ENCODE measurements around the gene CDKAL1.

CDKAL1 gene

DNA sequence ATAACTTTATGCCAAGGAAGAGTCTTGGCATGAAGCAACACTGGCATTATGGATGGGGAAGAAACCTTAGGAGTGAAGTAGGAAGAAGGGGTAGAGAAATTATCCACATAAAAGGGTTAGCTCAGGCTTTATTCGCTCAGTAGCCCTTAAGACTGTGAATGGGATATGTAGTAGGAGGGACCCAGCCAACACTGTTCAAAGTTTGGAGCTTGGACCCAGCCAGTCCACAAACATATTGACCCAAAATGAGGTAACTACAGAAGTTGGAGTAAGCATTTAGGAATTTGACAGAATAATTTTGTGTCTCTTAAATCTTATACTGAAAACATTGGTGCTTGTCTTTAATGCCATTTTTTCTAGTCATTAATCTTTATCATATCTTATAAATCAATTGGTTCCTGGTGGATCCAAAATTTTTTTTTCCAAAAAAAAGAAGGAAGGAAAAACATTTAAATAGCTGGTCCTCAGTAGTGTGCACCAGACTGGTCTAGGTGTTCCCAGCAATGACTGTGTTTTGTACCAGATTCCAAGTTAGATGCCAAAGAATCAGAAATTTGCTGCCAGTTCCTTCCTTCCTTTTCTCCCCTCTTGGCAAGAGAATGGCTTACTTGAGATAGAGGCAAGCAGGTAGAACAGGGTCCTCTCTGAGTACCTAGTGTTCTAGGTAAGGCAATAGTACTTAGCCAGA, 607.5 kb downstream of the CDKAL1 start:
- DNase-seq (ENCODE audit: low spot score), result no peak

DNA sequence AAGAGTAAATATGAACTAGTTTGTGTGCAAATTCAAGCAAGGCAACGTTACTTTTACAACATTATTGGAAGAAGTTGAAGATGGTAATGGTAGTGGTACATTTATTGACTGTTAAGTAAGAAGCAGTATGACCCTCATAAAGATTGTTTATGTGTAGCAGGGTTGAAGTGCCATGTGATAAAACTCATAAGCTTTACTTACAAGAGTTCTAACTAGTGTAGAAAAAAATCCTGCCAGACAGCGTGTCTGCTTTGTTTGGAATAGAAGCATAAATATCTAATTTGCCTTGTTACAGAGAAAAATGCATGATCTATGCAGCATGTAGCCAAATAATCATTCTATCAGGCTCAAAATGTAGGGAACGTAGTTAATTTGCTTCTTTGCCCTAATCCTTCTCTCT, 608.5 kb downstream of the CDKAL1 start:
- DNase-seq (ENCODE audit: low spot score), result no peak

DNA sequence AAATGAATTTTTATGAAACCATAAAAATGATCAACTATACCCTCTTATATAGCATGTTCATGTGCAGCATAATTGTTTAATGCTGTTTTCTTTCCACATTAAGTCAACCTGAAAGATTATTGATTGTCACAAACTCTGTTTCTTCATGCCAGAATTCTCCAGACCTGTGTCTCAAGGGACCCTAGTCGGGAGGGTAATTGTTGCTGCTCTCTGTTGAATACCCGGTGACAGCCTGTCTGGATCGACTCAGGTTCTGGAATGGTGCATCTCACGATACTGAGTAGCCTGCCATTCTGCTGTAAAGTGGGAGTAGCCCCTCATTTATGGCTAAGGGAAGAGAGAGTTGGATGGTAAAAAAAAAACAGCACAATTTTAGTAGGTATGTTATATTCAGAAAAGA, 609.4 kb downstream of the CDKAL1 start:
- no peak for DNase-seq (ENCODE audit: low spot score)

DNA sequence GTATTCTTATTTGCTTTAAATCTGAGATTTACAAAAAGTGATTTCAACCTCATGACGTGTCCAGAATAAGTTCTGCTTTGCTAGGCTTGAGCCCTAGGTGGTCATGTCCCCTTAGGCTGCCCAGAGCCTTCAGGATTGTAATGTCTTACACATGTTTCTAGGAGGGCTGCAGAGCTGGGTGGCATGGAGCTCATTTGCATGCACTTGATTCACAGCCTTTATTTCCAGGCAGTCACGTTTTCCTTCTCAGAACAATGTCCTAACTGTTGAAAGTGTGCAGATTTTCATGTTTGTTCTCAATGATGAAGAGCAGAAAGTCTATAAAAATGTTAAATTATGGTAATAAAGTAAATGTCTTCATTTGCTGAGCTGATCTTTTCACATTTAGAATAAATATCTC, 610.7 kb downstream of the CDKAL1 start:
- no peak for DNase-seq (ENCODE audit: low spot score)

DNA sequence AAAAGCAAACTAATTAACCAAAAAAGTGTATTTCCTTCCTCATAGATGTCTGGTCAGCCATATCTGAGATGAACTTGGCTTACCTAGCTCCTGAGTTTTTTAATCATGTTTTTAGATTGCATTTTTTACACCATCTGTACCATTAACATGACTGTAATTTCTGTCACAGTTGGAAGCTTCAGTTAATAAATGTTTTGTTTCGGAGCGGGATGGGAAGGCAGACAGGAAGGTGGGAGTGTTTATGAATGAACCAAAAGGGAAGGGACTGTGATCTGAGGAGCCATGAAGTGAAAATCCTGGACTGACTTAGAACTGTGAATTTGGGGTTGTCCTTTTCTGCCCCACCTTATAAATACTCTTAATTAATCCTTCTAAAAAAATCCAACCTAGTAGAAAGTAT, 613.7 kb downstream of the CDKAL1 start:
- no peak for DNase-seq (ENCODE audit: low spot score)

DNA sequence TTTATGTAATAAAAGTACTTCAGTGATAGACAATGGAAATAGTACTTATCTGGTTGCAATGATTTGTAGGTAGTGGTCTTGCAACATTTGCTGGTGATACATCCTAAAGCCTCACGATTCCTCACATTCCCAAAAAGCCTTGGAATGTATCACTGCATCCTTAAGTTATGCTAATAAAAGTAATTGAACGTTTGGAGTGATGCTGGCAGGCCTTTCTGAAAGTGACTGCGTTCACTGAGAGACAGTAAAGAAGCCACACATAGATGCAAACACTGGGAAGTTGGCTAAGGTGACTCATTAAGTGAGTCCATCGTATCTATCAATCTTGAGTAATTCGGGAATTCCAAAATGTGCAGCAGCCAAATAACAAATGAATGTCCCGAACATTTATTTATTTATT, 615.2 kb downstream of the CDKAL1 start:
- no peak for DNase-seq (ENCODE audit: low spot score)

DNA sequence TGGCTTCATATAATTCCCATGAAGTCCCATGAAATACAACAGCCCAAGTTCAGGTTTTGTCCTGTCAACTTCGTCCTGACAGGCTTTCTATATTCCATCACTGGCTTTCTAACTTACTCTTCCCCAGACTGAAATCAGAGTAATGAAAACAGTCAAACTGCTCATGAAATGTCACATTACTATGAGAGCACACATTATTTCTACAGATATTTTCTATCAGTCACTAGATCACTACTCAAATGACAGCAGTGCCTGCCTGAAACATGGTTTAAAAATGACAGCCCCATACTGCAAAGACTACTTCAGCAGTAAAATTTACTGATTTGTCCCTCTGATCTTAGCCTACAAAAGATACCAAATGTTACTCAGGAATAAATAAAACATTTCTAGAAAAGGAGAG, 616.4 kb downstream of the CDKAL1 start:
- no peak for DNase-seq (ENCODE audit: low spot score)

DNA sequence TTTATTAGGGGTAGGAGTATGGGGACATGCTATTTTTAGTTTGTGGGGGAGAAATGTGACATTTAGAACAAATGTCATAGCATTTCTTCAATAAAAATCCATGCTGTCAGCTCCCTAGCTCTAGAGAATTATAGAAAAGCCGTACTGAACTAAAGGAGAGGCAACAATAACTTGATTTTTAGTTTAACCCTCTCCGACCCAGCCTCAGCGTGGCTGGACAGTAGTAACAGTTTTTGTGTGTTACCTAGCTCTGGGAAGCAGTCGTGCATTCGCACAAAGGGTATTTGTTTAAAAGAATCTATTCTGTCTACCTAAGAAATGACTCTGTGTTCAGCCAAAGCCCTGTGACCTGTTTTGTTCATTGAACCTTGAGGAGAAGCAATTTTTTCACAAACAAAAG, 616.9 kb downstream of the CDKAL1 start:
- DNase-seq (ENCODE audit: low spot score), result no peak

DNA sequence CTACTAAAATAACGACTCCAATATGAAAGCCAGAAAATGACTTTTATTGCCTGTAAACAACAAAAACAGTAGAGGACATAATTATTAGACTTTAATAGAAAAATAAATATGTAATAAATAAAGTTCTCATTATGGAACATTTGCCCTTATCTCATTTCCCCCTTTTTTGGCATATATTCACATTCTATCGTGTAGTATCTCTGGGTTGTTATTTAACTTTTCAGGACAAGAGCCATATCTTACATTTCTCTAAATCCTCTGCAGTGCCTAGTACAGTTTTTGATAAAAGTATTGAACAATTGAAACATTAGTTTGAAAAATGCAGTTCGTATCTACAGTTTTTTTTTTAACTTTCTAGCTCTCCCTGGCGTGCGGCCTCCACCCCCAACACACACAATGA, 617.3 kb downstream of the CDKAL1 start:
- DNase-seq (ENCODE audit: low spot score), result no peak

DNA sequence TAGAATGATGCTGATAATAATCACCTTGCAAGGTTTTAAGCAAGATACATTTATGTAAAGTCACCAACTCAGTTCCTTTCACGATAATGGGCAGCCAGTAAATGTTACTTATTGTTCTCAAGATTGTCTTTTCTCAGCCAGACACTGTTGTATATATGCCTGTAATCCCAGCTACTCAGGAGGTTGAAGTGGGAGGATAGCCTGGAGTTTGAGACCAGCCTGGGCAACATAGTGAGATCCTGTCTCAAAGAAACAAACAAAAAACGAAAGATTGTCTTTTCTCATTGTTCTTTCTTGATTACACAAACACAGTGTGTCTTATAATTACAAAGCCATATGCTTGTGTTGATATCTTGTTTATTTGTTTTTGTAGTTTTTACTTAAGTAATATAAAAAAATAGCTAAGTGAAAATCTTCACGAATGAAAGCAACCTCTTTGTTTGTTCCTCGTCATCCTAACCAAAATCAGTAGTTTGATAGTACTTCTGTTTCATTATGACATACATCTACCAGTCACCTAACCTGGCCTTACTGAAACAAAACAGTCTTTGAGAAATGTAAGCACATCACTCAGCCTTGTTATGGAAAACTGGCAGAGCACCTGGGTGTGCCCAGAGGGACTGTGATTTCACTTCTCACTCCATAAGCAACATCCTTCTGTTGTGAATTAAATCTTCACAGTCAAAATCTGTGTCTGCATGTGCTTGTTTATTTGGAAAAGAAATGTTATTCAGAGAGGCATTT, 623.1 kb downstream of the CDKAL1 start:
- DNase-seq (ENCODE audit: low spot score), result no peak

DNA sequence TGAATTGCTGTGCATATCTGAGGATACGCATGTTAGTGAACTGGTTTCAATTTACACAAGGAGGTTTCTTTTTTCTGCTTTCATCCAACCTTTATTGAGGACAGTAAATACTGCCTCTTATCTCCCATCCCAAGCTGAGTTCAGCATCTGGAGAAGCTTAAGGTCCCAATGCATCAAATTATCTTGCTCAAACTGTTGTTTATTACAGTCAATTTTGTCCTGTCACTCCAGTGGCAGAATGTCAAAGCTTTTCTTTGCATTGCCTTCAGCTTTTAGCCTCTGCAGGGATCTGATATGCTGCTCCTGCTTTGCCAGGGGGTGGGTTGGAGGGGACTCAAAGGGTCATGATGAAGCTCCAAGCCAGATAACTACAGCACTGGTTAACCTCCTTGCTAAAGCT, 623.9 kb downstream of the CDKAL1 start:
- no peak for DNase-seq (ENCODE audit: low spot score)

DNA sequence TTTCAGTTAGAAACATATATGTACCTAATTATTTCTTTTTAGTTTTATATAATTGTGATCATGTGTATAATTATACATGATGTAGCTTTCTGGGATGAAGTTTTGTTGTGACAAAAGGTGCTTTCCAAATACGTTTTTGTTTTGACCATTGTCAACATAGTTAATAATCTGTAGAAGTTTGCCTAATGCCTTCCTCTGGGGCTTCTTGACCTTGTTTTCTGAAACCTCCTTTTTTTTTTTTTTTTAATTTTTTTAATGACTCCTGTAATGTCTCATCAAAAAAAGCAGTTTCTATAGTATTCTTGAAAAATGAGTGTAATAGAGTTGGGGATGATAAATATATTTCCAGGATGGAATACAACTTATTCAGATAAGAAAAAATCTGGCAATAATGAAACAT, 624.6 kb downstream of the CDKAL1 start:
- DNase-seq (ENCODE audit: low spot score), result no peak

DNA sequence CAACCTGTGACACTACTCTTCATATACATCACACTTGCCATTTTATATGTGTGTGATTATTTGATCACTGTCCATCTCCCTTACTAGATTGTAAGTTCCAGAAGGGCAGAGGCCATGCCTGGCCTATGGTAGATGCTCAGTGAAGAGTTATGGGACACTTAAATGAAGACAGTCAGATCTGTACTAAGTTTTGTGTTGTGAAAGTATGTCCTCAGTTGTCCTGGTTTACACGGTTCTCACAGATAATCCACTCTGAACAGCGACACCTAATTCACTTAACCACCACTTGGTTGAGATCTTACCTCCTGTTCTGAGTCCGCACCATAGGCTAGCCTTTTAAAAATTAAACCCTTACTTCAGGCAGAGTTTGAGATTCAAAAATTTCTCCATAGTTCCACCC, 625.2 kb downstream of the CDKAL1 start:
- no peak for DNase-seq (ENCODE audit: low spot score)

DNA sequence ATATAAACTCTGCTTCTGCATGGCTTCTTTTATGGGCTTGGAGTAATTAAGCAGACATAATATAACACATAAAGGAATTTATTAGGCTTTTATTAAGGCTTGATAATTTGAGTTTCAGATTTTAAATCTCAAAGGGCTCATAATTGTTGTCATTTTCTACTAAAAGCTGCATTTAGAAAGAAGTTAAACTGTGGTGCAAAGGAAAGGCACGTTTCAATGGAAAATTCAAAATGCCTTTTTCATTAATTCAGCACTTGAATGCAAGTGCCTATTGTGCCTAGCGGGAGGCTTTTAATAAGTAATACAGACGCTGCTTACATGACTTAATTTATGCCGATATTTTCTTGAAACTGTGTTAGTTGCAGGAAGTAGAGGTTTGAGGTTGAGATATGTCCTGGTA, 627.5 kb downstream of the CDKAL1 start:
- no peak for DNase-seq (ENCODE audit: low spot score)

DNA sequence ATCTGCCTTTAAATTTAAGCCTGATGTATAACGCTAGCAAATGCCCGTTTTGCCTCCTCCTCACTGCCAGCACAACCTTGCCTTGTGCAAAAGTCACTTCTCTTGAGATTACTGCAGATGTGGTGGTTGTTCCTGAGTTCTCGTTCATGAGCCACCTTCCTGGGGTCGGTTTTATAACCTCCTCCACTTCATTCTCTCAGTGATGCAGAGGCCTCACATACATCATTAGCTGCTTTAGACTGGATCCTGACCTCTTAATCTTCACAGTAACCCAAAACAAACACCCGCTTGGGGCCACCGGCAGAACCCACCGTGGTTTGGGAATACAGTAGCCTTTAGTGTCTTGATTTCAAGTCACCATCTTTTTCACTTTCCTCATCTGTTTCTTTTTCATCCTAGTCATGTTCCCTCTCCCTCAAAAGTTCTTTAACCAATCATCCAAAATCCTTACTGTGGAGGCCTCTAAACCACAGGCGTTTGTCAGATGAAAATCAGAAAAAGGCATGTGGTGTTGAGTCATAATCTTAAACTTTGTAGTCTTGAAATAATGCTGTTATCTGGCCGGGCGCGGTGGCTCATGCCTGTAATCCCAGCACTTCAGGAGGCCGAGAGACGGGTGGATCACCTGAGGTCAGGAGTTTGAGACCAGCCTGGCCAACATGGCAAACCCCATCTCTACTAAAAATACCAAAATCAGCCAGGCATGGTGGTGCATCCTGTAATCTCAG, 629.0 kb downstream of the CDKAL1 start:
- DNase-seq (ENCODE audit: low spot score), result no peak

DNA sequence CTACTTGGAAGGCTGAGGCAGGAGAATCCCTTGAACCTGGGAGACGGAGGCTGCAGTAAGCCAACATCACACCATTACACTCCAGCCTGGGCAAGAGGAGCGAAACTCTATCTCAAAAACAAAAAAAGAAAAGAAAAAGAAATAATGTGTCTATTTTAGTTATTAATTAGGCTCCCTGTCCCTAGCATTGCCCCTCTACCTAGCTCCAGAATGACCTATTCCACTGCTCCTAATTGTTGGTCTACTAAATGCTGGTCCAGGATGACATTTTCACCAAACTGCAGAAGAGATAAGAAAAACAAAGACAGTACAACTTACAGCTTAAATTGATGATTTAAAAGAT, 629.6 kb downstream of the CDKAL1 start:
- no peak for DNase-seq (ENCODE audit: low spot score)

DNA sequence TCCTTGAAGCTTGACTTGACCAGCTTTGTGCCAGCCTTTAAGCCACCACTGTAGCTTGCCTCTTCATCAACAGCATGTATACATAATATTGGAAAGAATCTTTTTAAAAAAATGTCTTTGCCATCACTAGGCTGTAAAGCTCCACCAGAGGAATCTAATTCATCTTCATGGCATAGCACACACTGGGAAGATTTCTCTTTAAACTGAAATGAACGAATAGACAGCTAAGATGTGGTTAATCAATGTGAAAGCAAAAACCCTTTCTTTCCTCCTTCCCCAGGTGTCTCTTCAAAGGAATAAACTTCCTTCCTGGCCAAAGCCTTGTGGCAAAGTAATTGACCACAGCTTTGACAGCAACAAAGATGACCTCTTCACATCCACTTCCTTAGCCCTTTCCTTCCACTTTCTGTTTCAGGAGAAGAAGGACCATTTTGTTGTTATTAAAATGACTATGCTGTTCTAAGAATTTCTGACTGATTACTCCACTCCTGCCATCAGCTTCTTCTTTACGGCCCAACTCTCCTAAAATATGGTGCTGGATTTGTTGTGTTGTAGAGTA, 630.6 kb downstream of the CDKAL1 start:
- DNase-seq (ENCODE audit: low spot score), result no peak

DNA sequence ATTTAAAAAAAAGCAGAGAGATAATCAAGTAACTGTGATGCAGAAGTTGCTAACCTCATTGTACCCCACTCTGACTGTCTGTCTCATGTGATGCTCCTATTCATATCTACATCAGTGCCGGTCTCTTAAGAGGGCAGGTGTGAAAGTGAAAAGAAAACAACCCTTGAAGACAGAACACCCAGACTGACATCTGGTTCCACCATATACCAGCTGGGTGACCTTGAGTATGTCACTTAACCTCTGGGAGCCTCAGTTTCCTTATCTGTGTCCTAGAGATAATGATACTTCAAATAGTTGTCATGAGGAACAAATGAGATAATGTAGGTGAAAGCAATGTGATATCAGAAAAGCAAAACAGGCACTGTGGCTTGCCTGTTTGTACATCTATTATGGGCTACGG, 632.5 kb downstream of the CDKAL1 start:
- no peak for DNase-seq (ENCODE audit: low spot score)

DNA sequence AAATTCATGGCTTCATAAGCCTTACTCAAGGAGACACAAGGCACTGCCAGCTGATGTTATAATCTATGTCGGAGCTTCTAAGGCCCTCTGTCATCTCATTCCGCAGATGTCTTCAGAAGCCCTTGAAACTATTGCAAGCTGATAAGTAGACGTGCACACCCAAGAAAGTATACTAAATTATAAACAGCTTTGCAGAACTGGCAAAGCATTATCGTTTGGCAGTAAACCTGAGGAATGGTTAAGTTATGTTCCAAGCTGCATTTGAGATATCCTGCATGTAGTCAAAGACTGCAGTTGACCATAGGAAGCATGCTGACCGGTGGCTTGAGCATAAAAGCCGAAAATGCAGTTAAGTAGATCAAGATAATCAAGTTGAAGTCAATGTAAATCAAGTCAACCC, 633.5 kb downstream of the CDKAL1 start:
- DNase-seq (ENCODE audit: low spot score), result no peak

DNA sequence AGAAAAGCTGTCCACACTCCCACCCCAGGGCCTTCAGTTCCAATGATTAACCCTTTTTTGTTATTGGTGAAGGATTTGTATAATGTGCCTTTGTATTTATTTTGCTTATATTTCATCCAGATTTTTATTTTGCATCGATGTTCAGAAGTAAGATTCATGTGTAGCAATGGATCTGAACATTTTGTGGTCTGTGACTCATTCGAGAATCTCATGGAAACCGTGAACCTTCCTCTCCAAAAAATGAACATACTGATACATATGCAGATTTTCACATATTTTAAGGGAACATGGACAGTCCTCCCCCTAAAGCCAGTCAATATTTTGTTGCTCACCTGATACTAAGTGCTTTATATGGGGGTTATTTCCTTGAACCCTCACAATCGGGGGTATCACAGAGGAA, 637.5 kb downstream of the CDKAL1 start:
- DNase-seq (ENCODE audit: low spot score), result no peak

DNA sequence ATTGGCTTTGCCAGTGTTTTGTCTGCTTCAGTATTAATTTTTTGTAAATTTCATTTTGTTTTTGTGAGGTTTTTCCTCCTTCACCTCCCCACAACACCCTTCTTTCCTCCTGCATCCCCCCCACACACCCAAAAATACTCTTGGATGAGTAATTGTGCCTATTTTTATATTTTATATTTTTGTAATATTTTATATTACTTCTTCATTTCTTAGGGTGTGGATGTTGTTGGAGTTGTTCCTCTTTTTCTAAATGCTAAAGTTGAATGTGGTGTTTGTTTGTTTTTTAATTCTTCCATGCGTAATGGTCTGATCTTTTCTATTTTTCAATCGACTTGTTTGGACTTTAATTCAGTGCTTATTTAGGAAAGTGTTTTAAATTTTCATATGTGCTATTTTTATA, 638.8 kb downstream of the CDKAL1 start:
- DNase-seq (ENCODE audit: low spot score), result no peak

DNA sequence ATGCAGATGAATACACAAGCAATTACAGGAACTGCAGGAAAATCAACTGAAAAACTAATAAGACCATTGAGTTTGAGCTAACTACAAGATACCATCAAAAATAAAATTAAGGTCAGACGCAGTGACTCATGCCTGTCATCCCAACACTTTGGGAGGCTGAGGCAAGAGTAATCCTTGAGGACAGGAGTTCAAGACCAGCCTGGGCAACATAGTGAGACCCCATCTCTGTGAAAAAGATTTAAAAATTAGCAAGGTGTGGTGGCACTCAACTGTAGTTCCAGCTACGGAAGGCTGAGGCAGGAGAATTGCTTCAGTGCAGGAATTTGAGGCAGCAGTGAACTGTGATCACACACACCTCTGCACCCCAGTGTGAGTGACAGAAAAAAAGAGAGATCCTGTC, 639.4 kb downstream of the CDKAL1 start:
- DNase-seq (ENCODE audit: low spot score), result no peak

DNA sequence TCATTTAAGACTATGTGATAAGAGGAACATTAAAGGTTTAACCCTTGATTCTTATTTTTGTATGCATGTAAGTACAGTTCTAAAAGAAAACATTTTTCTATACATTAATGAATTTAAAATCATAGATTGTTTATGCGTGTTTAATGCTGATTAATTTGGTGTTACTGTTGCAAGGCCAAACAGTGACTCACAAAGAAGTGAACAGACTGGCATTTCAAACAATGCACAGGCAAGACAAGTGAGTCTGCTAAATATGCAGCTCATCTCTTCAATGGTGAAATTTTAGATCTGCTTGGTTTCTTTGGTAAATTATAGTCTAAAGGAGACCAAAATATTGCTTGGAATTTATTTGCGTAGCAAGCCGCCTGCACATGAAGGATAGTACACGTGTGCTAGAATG, 641.9 kb downstream of the CDKAL1 start:
- DNase-seq (ENCODE audit: low spot score), result no peak

All from cerebellar cortex (tissue), 1 donor.